Activated T-cell treated with anti-CD3 and anti-CD28 coated beads for 48 hours (primary cell): Measurements from ENCODE around the gene MOCS1.

Experiments
- DNase-seq: peaks from one replicate; pipeline ENCODE4 v3.0.0-alpha.2; 2020; ENCODE audit warnings: low read depth

Gene MOCS1

GRCh38 chr6:39924283-39924682 lies 10.0 kb downstream of the MOCS1 start:
- DNase-seq, result no peak

- no peak for DNase-seq
Observed at GRCh38 chr6:39923861-39924260, 10.4 kb downstream of the MOCS1 start.

- DNase-seq, result no peak
Observed at GRCh38 chr6:39923394-39923793, 10.9 kb downstream of the MOCS1 start.

- no peak for DNase-seq
Observed at GRCh38 chr6:39922821-39923220, 11.4 kb downstream of the MOCS1 start.

- no peak for DNase-seq
Observed at GRCh38 chr6:39920157-39920556, 14.1 kb downstream of the MOCS1 start.

- no peak for DNase-seq
Observed at GRCh38 chr6:39918831-39919230, 15.4 kb downstream of the MOCS1 start.

- no peak for DNase-seq
Observed at GRCh38 chr6:39917981-39918380, 16.3 kb downstream of the MOCS1 start.

- DNase-seq, result no peak
Observed at GRCh38 chr6:39917329-39917728, 16.9 kb downstream of the MOCS1 start.

- DNase-seq, result no peak
Observed at GRCh38 chr6:39915866-39916265, 18.4 kb downstream of the MOCS1 start.

GRCh38 chr6:39914239-39914638 lies 20.0 kb downstream of the MOCS1 start:
- no peak for DNase-seq

GRCh38 chr6:39913391-39913916 lies 20.8 kb downstream of the MOCS1 start:
- no peak for DNase-seq

GRCh38 chr6:39912446-39912845 lies 21.8 kb downstream of the MOCS1 start:
- no peak for DNase-seq

- no peak for DNase-seq
Observed at GRCh38 chr6:39911513-39912125, 22.6 kb downstream of the MOCS1 start.

- no peak for DNase-seq
Observed at GRCh38 chr6:39910744-39911143, 23.5 kb downstream of the MOCS1 start.

GRCh38 chr6:39910164-39910563 lies 24.1 kb downstream of the MOCS1 start:
- DNase-seq, result no peak

GRCh38 chr6:39909701-39910100 lies 24.6 kb downstream of the MOCS1 start:
- no peak for DNase-seq

GRCh38 chr6:39908838-39909583 lies 25.3 kb downstream of the MOCS1 start:
- DNase-seq, result no peak

GRCh38 chr6:39907871-39908575 lies 26.2 kb downstream of the MOCS1 start:
- no peak for DNase-seq

- DNase-seq, result no peak
Observed at GRCh38 chr6:39906318-39906761, 27.9 kb downstream of the MOCS1 start.

- no peak for DNase-seq
Observed at GRCh38 chr6:39905640-39905975, 28.7 kb downstream of the MOCS1 start.

- DNase-seq, result no peak
Observed at GRCh38 chr6:39904946-39905639, 29.2 kb downstream of the MOCS1 start.

GRCh38 chr6:39903656-39904055 lies 30.6 kb downstream of the MOCS1 start:
- DNase-seq, result no peak
